GM18508 (cell line): ENCODE measurements around the gene NRARP.

Source experiments
- ATAC-seq: cut with Tn5 transposase; IDR thresholded peaks from one replicate; pipeline ENCODE4 v1.9.1; 2021; ENCODE audit warnings: moderate number of reproducible peaks; ENCODE audit not compliant: insufficient read depth, unreplicated experiment

NRARP gene

GRCh38 chr9:137323531-137324331 lies 21.7 kb upstream of the NRARP start:
- ATAC-seq, result no peak

- ATAC-seq, result no peak
Measured at GRCh38 chr9:137321726-137322361, 19.8 kb upstream of the NRARP start.

GRCh38 chr9:137320555-137321384 lies 18.7 kb upstream of the NRARP start:
- no peak for ATAC-seq

- ATAC-seq, result no peak
Measured at GRCh38 chr9:137319739-137320551, 17.9 kb upstream of the NRARP start.

GRCh38 chr9:137319011-137319738 lies 17.1 kb upstream of the NRARP start:
- ATAC-seq, result no peak

- no peak for ATAC-seq
Measured at GRCh38 chr9:137318602-137319001, 16.5 kb upstream of the NRARP start.

- no peak for ATAC-seq
Measured at GRCh38 chr9:137317718-137318511, 15.8 kb upstream of the NRARP start.

GRCh38 chr9:137317021-137317717 lies 15.1 kb upstream of the NRARP start:
- no peak for ATAC-seq

- ATAC-seq, result no peak
Measured at GRCh38 chr9:137316012-137316981, 14.2 kb upstream of the NRARP start.

- ATAC-seq, result no peak
Measured at GRCh38 chr9:137315581-137316011, 13.5 kb upstream of the NRARP start.

- no peak for ATAC-seq
Measured at GRCh38 chr9:137314561-137315560, 12.8 kb upstream of the NRARP start.

- ATAC-seq, result no peak
Measured at GRCh38 chr9:137313956-137314560, 12.0 kb upstream of the NRARP start.

- no peak for ATAC-seq
Measured at GRCh38 chr9:137313326-137313936, 11.4 kb upstream of the NRARP start.

GRCh38 chr9:137312852-137313325 lies 10.8 kb upstream of the NRARP start:
- ATAC-seq, result no peak
